SK-N-SH (cell line): ENCODE measurements around the gene MINDY2. TPM values are rescaled to one million over a fixed set of nuclear protein-coding genes. Genes with fewer than 3 reads are reported as not detected.

Experiments used
- CTCF ChIA-PET: fragments of 300-600, 350-600 bp; formaldehyde crosslinking; extraction: SDS; loops from one replicate; lab custom pipeline; 2021; lab: Yijun Ruan, JAX
- POLR2A ChIA-PET: fragments of 350-600 bp; sonication (Branson Sonifier 250); formaldehyde crosslinking; extraction: SDS; loops from one replicate; lab custom pipeline; 2020; ENCODE audit warnings: antibody characterized with exemption, inconsistent platforms; lab: Yijun Ruan, JAX
- DNase-seq: peaks from one replicate; pipeline ENCODE4 v3.0.0; 2012
- H2AFZ ChIP-seq: fragments of 200-600 bp; sonication (generic); 2 replicates; pipeline ENCODE4 v1.8.1; 2016; ENCODE audit warnings: antibody characterized with exemption, mild to moderate bottlenecking, low read depth
- H3F3A ChIP-seq: fragments of 200-600 bp; sonication (generic); replicated peaks from 2 replicates; pipeline ENCODE3; 2016; ENCODE audit warnings: antibody characterized with exemption, mild to moderate bottlenecking; ENCODE audit not compliant: insufficient read depth
- H3K27ac ChIP-seq, 2 experiments: fragments of 200-500 bp in 1 of 2; fragments of 200-600 bp in 1 of 2; sonication (Bioruptor generic) in 1 of 2; sonication (generic), shearing (Covaris generic) in 1 of 2; 2 replicates each; pipeline versions ENCODE4 v1.5.1 to v1.6.1; 2014 to 2016; ENCODE audit warnings: low read depth in 2 of 2, inconsistent platforms in 1 of 2, low read length in 1 of 2, mild to moderate bottlenecking in 1 of 2, mixed read lengths in 1 of 2
- H3K27me3 ChIP-seq: fragments of 200-600 bp; sonication (generic), shearing (Covaris generic); 2 replicates; pipeline ENCODE4 v1.6.1; 2016; ENCODE audit warnings: mixed run types; ENCODE audit not compliant: insufficient read depth
- H3K36me3 ChIP-seq, 2 experiments: fragments of 200-500 bp in 1 of 2; fragments of 200-600 bp in 1 of 2; sonication (Bioruptor generic) in 1 of 2; sonication (generic) in 1 of 2; replicated peaks in 1 of 2; 2 replicates each; pipeline versions ENCODE3 to v1.5.1; 2014 to 2016; ENCODE audit warnings: low read length in 1 of 2, mild to moderate bottlenecking in 1 of 2; ENCODE audit not compliant: insufficient read depth in 2 of 2, control insufficient read depth in 1 of 2
- H3K4me1 ChIP-seq, 2 experiments: fragments of 200-500 bp in 1 of 2; fragments of 200-600 bp in 1 of 2; sonication (Bioruptor generic) in 1 of 2; sonication (generic), shearing (Covaris generic) in 1 of 2; 2 replicates each; pipeline versions ENCODE4 v1.5.1 to v1.6.1; 2014 to 2016; ENCODE audit warnings: low read depth in 1 of 2, low read length in 1 of 2, mixed run types in 1 of 2; ENCODE audit not compliant: insufficient read depth in 2 of 2, control insufficient read depth in 1 of 2
- H3K4me2 ChIP-seq: fragments of 200-600 bp; sonication (generic), shearing (Covaris generic); 2 replicates; pipeline ENCODE4 v1.6.1; 2017; ENCODE audit warnings: mixed run types
- H3K4me3 ChIP-seq, 2 experiments: fragments of 200-500 bp in 1 of 2; fragments of 200-600 bp in 1 of 2; sonication (Bioruptor generic) in 1 of 2; sonication (generic), shearing (Covaris generic) in 1 of 2; 2 replicates each; pipeline versions ENCODE4 v1.5.1 to v1.8.1; 2014 to 2016; ENCODE audit warnings: low read depth in 2 of 2, inconsistent platforms in 1 of 2, low read length in 1 of 2, mild to moderate bottlenecking in 1 of 2, mixed read lengths in 1 of 2, moderate library complexity in 1 of 2
- H3K79me2 ChIP-seq: fragments of 200-600 bp; sonication (generic); 2 replicates; pipeline ENCODE4 v1.8.1; 2017; ENCODE audit warnings: mild to moderate bottlenecking; ENCODE audit not compliant: insufficient read depth
- H3K9ac ChIP-seq: fragments of 200-600 bp; sonication (generic); 2 replicates; pipeline ENCODE4 v1.6.1; 2017; ENCODE audit warnings: mixed run types
- H3K9me2 ChIP-seq: fragments of 200-600 bp; sonication (generic); 2 replicates; pipeline ENCODE4 v1.6.1; 2017; ENCODE audit warnings: mixed run types
- H3K9me3 ChIP-seq: fragments of 200-600 bp; sonication (generic); 2 replicates; pipeline ENCODE4 v1.6.1; 2017; ENCODE audit warnings: mixed run types, mild to moderate bottlenecking, moderate library complexity
- H4K20me1 ChIP-seq: fragments of 200-600 bp; sonication (generic); 2 replicates; pipeline ENCODE4 v1.6.1; 2017; ENCODE audit warnings: mild to moderate bottlenecking, mixed run types; ENCODE audit not compliant: insufficient read depth
- CHD2 ChIP-seq: fragments of 150-350 bp; IDR thresholded peaks from 2 replicates; pipeline ENCODE4 v1.6.1; 2018; ENCODE audit warnings: low read length; ENCODE audit not compliant: partially characterized antibody
- EZH2phosphoT487 ChIP-seq: fragments of 200-600 bp; sonication (generic); IDR thresholded peaks from 2 replicates; pipeline ENCODE4 v1.6.1; 2017; ENCODE audit warnings: low read depth, mixed run types, mild to moderate bottlenecking, antibody characterized with exemption, moderate library complexity, borderline replicate concordance
- FOSL2 ChIP-seq: IDR thresholded peaks from 2 replicates; pipeline ENCODE4 v1.4.0; 2012; ENCODE audit warnings: low read depth, mild to moderate bottlenecking, moderate library complexity, borderline replicate concordance
- FOXJ3 ChIP-seq: sonication (generic); formaldehyde crosslinking; IDR thresholded peaks from 2 replicates; pipeline ENCODE4 v1.5.1; 2020; ENCODE audit warnings: mild to moderate bottlenecking, missing genetic modification reagents
- GABPA ChIP-seq: IDR thresholded peaks from 2 replicates; pipeline ENCODE4 v1.4.0; 2012; ENCODE audit warnings: low read depth, mild to moderate bottlenecking
- IRF3 ChIP-seq: fragments of 150-350 bp; IDR thresholded peaks from 2 replicates; pipeline ENCODE4 v1.6.1; 2016; ENCODE audit warnings: mild to moderate bottlenecking, low read depth, low read length
- JUND ChIP-seq: IDR thresholded peaks from 2 replicates; pipeline ENCODE4 v1.4.0; 2012
- MEF2A ChIP-seq: IDR thresholded peaks from 2 replicates; pipeline ENCODE4 v1.4.0; 2012; ENCODE audit warnings: low read depth, borderline replicate concordance
- MXI1 ChIP-seq: IDR thresholded peaks from 2 replicates; pipeline ENCODE4 v1.6.1; 2012; ENCODE audit warnings: mild to moderate bottlenecking, low read depth, low read length, improper control_type of control experiment
- NRF1 ChIP-seq: IDR thresholded peaks from 2 replicates; pipeline ENCODE4 v1.6.1; 2012; ENCODE audit warnings: low read depth, mild to moderate bottlenecking, low read length
- POLR2AphosphoS5 ChIP-seq: IDR thresholded peaks from 2 replicates; pipeline ENCODE4 v1.6.1; 2012; ENCODE audit warnings: low read depth, low read length
- RAD21 ChIP-seq: IDR thresholded peaks from 2 replicates; pipeline ENCODE4 v1.6.1; 2012; ENCODE audit warnings: mild to moderate bottlenecking, low read length
- REST ChIP-seq: IDR thresholded peaks from 2 replicates; pipeline ENCODE4 v1.6.1; 2012; ENCODE audit warnings: mild to moderate bottlenecking, low read depth, low read length, moderate library complexity
- RFX5 ChIP-seq: IDR thresholded peaks from 2 replicates; pipeline ENCODE4 v1.6.1; 2012; ENCODE audit warnings: mild to moderate bottlenecking, improper control_type of control experiment, low read length
- RXRA ChIP-seq: IDR thresholded peaks from 2 replicates; pipeline ENCODE4 v1.4.0; 2012; ENCODE audit warnings: low read depth, mild to moderate bottlenecking, borderline replicate concordance
- SIN3A ChIP-seq: IDR thresholded peaks from 2 replicates; pipeline ENCODE4 v1.6.1; 2012; ENCODE audit warnings: low read depth, mild to moderate bottlenecking, low read length, moderate library complexity, borderline replicate concordance
- SMC3 ChIP-seq: IDR thresholded peaks from 2 replicates; pipeline ENCODE4 v1.6.1; 2012; ENCODE audit warnings: low read depth, low read length, improper control_type of control experiment
- TAF1 ChIP-seq: IDR thresholded peaks from 2 replicates; pipeline ENCODE4 v1.6.1; 2012; ENCODE audit warnings: low read depth, mild to moderate bottlenecking, low read length, moderate library complexity, borderline replicate concordance
- TCF12 ChIP-seq: IDR thresholded peaks from 2 replicates; pipeline ENCODE4 v1.4.0; 2012
- TEAD4 ChIP-seq: IDR thresholded peaks from 2 replicates; pipeline ENCODE4 v1.4.0; 2012; ENCODE audit warnings: mild to moderate bottlenecking, borderline replicate concordance; ENCODE audit not compliant: insufficient read depth
- USF1 ChIP-seq: IDR thresholded peaks from 2 replicates; pipeline ENCODE4 v1.4.0; 2012; ENCODE audit warnings: low read depth, borderline replicate concordance
- USF2 ChIP-seq: fragments of 150-350 bp; IDR thresholded peaks from 2 replicates; pipeline ENCODE4 v1.6.1; 2017; ENCODE audit warnings: antibody characterized with exemption, low read length, low read depth, borderline replicate concordance
- YY1 ChIP-seq: IDR thresholded peaks from 2 replicates; pipeline ENCODE4 v1.4.0; 2012; ENCODE audit warnings: low read depth, mild to moderate bottlenecking
- ZBTB33 ChIP-seq: IDR thresholded peaks from 2 replicates; pipeline ENCODE4 v1.4.0; 2012; ENCODE audit warnings: low read depth, borderline replicate concordance
- WGBS: methylation state at CpG from one replicate; pipeline ENCODE4 v1.1.6; 2017; ENCODE audit warnings: low lambda C conversion rate; 5-methylcytosine and 5-hydroxymethylcytosine counted together
- polyA plus RNA-seq, 3 experiments: library from polyadenylated mRNA; depleted of rRNA; stranded (reverse); fragments of >200 nt; gene quantifications; 2 replicates each; pipeline ENCODE4 v1.2.3, GENCODE V29; 2012

MINDY2 gene
- 1.0 and 1.5 TPM in 2 replicates for polyA plus RNA-seq (2012; rRNA removed)
- 1.7 and 1.9 TPM in 2 replicates for polyA plus RNA-seq (2012; cell fraction: cytosol; rRNA removed)
- 1.4 and 1.6 TPM in 2 replicates for polyA plus RNA-seq (2012; cell fraction: nucleus; rRNA removed)

GRCh38 chr15:58770857-58771620 lies at the start of gene MINDY2:
Gene MINDY2, plus strand, starts transcription at chr15:58771302. Its CDS starts 94 bp downstream, at chr15:58771396.
- Histone ChIP-seq H3K4me1 (peaks cover 2 to 7% of the 10 kb centered on the region in 2 experiments; a peak in 3 of 4 replicates), H3K9me3 (no peaks in the 10 kb centered on the region), H3K36me3 (no peaks in the 10 kb centered on the region), H3F3A (peaks cover 10% of the 10 kb centered on the region), H3K27me3 (no peaks in the 10 kb centered on the region), H3K9ac (peak within 1 kb of the TSS; percentile 84), H3K79me2 (peaks cover 38% of the 10 kb centered on the region), H3K4me3 (peak within 1 kb of the TSS; percentile 95), H4K20me1 (0 out of 2 replicates have a peak, but pooled peaks cover under 1% of the 10 kb centered on the region), H2AFZ (peak within 1 kb of the TSS; percentile 96), H3K4me2 (peak within 1 kb of the TSS; percentile 85), H3K9me2 (no peaks in the 10 kb centered on the region), H3K27ac (peak within 1 kb of the TSS; percentile 91 to 97)
- peak; percentile 95 for DNase-seq
- ChIA-PET POLR2A (interaction anchor here (0.5 to 2.7 kb wide), 10 partner anchors 12 to 543 kb away, joined by 3 to 54 read pairs (median 3); partner anchors contain the start of gene ADAM10), CTCF (interaction anchor here (0.6 to 3.4 kb wide), 16 partner anchors 12 to 762 kb away, joined by 3 to 15 read pairs (median 4); partner anchors contain the start of gene ADAM10)
- 0% methylated on average over 8 of the region's 75 CpGs for WGBS
- TF ChIP-seq EZH2phosphoT487 (no peak), FOXJ3 (no peak), NRF1 (peak; percentile 56), MEF2A (no peak), IRF3 (no peak), REST (0 out of 2 replicates have a peak, but pooled peaks have one; percentile 12), YY1 (peak; percentile 94), TEAD4 (no peak), POLR2AphosphoS5 (peak; percentile 81), GABPA (peak; percentile 70), RFX5 (no peak; the same call in 1 of the 2 replicates), RXRA (peak; percentile 87; the same call in 1 of the 2 replicates), TCF12 (no peak), RAD21 (no peak), SMC3 (no peak), ZBTB33 (no peak), USF2 (peak; percentile 72), CHD2 (peak; percentile 15), TAF1 (peak; percentile 79), USF1 (peak; percentile 88), FOSL2 (no peak), JUND (no peak), MXI1 (peak; percentile 98), SIN3A (peak; percentile 87; the same call in 1 of the 2 replicates)
